Dendritic cell treated with granulocyte-macrophage colony-stimulating factor and Interleukin-4, amounts not matched to agents 40 ng/mL and 50 ng/mL, for 4 days (primary cell): Measurements from ENCODE around the gene JPH4.

Experiments
- H3K27ac Mint-ChIP-seq: one replicate; pipeline ENCODE4 v1.8.0; 2022; ENCODE audit warnings: mild to moderate bottlenecking, mixed read lengths
- H3K27me3 Mint-ChIP-seq: one replicate; pipeline ENCODE4 v1.8.0; 2022; ENCODE audit warnings: mild to moderate bottlenecking, mixed read lengths
- H3K36me3 Mint-ChIP-seq: one replicate; pipeline ENCODE4 v1.8.0; 2022; ENCODE audit warnings: low read depth, mixed read lengths
- H3K4me1 Mint-ChIP-seq: one replicate; pipeline ENCODE4 v1.8.0; 2022; ENCODE audit warnings: low read depth, mixed read lengths
- H3K4me3 Mint-ChIP-seq: one replicate; pipeline ENCODE4 v1.8.0; 2022; ENCODE audit warnings: mild to moderate bottlenecking, moderate library complexity, mixed read lengths
- H3K9me3 Mint-ChIP-seq: one replicate; pipeline ENCODE4 v1.8.0; 2022; ENCODE audit warnings: mixed read lengths
- intact Hi-C: fragments of 100-400 bp; cut with micrococcal nuclease; formaldehyde crosslinking; loops from one replicate; pipeline ENCODE4 v1.15.0; 2022

JPH4 gene

DNA sequence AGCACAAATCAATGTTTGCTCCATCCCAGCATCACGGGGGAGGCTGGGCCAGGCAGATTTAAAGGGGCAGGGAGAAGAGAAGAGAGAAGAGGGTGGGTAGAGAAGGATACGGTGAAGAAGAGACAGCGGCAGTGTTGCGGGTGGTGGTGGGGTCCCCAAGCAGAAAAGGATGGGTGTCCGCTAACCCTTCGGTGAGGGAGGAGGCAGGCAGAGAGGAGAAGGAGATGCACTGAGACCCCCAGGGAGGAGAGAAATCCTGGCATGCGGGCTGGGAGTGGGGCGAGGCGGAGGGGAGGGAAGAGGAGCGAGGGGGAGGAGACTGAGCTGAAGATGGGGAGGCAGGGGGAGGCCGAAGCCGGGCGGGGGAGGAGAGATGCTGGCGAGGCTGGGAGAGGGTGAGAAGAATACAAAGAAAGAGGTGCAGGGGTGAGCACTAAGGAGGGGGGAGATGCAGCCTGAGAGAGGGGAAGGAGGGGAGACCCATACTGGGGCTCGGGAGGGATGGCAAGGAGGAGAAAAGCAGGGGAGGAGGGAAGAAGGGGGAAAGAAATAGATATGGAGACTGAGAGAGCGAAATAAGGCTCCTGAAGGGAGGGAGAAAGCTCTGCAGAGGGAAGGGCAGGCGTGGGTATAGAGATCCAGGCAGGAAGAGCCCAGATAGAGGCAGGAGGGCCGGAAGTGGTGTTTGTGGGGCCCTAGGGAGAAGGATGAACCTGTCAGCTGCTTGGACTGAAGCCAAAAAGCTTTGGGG lies at the start of gene JPH4:
Gene JPH4, minus strand, starts transcription at position 231 of the 751 bp plus-strand sequence. CDS start 1,337 bp downstream, outside the sequence.
- Mint-ChIP-seq H3K9me3 (no peaks in the 10 kb centered on the region), H3K4me1 (peaks cover 22% of the 10 kb centered on the region), H3K27me3 (peaks cover 73% of the 10 kb centered on the region), H3K4me3 (no peak within 1 kb of the TSS), H3K36me3 (no peaks in the 10 kb centered on the region), H3K27ac (no peak within 1 kb of the TSS)
- intact Hi-C loops = no loop called here

- H3K36me3 Mint-ChIP-seq = no peaks in the 10 kb centered on the region
- intact Hi-C loops = no loop called here
- H3K27me3 Mint-ChIP-seq = peaks cover 20% of the 10 kb centered on the region
- H3K9me3 Mint-ChIP-seq = peaks cover 17% of the 10 kb centered on the region
- no peak overlapping the region for H3K27ac Mint-ChIP-seq
- H3K4me3 Mint-ChIP-seq = no peak overlapping the region
- peaks cover 31% of the 10 kb centered on the region for H3K4me1 Mint-ChIP-seq
These were observed 49.4 kb upstream of the JPH4 start for GRCh38 chr14:23627961-23628360.

- H3K36me3 Mint-ChIP-seq = no peaks in the 10 kb centered on the region
- H3K4me3 Mint-ChIP-seq = no peak overlapping the region
- H3K9me3 Mint-ChIP-seq = peaks cover 17% of the 10 kb centered on the region
- peaks cover 16% of the 10 kb centered on the region for H3K27me3 Mint-ChIP-seq
- intact Hi-C loops = no loop called here
- H3K27ac Mint-ChIP-seq = no peak overlapping the region
- peaks cover 33% of the 10 kb centered on the region for H3K4me1 Mint-ChIP-seq
These were observed 48.4 kb upstream of the JPH4 start for GRCh38 chr14:23626946-23627345.

- Mint-ChIP-seq H3K4me1 (peaks cover 23% of the 10 kb centered on the region), H3K27ac (no peak overlapping the region), H3K36me3 (no peaks in the 10 kb centered on the region), H3K9me3 (peaks cover 17% of the 10 kb centered on the region), H3K27me3 (peaks cover 13% of the 10 kb centered on the region), H3K4me3 (no peak overlapping the region)
- intact Hi-C loops = no loop called here
These were observed 46.3 kb upstream of the JPH4 start for GRCh38 chr14:23624830-23625404.

GRCh38 chr14:23623962-23624361 lies 45.4 kb upstream of the JPH4 start:
- Mint-ChIP-seq H3K36me3 (no peaks in the 10 kb centered on the region), H3K4me1 (peaks cover 21% of the 10 kb centered on the region), H3K27ac (no peak overlapping the region), H3K27me3 (peaks cover 14% of the 10 kb centered on the region), H3K9me3 (peaks cover 17% of the 10 kb centered on the region), H3K4me3 (no peak overlapping the region)
- intact Hi-C loops = no loop called here

DNA sequence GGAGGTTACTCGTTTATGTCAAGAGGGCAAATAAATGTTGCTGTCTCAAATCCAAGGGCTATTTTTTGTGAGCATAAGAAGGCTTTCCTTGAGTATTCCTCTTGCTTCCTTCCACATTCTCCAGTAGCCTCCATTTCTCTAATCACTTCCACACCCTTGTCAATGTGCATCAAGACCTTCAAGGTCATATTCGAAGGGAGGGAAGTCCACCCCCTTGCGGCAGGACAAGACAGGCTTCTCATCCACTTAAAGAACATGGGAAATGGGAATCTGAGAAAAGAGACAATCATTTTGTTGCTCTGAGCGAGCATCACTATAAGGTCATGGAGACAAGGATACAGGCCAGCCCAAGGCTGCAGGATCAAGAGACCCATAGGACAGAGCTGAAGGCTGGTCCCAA lies 44.4 kb upstream of the JPH4 start:
- H3K27ac Mint-ChIP-seq = no peak overlapping the region
- H3K9me3 Mint-ChIP-seq = peaks cover 17% of the 10 kb centered on the region
- intact Hi-C loops = no loop called here
- H3K4me3 Mint-ChIP-seq = no peak overlapping the region
- no peaks in the 10 kb centered on the region for H3K36me3 Mint-ChIP-seq
- H3K27me3 Mint-ChIP-seq = peaks cover 15% of the 10 kb centered on the region
- peaks cover 30% of the 10 kb centered on the region for H3K4me1 Mint-ChIP-seq

- peaks cover 14% of the 10 kb centered on the region for H3K27me3 Mint-ChIP-seq
- intact Hi-C loops = no loop called here
- no peak overlapping the region for H3K4me3 Mint-ChIP-seq
- no peaks in the 10 kb centered on the region for H3K36me3 Mint-ChIP-seq
- H3K27ac Mint-ChIP-seq = no peak overlapping the region
- H3K9me3 Mint-ChIP-seq = peaks cover 17% of the 10 kb centered on the region
- peaks cover 30% of the 10 kb centered on the region for H3K4me1 Mint-ChIP-seq
These were observed 43.5 kb upstream of the JPH4 start for GRCh38 chr14:23621932-23622730.

DNA sequence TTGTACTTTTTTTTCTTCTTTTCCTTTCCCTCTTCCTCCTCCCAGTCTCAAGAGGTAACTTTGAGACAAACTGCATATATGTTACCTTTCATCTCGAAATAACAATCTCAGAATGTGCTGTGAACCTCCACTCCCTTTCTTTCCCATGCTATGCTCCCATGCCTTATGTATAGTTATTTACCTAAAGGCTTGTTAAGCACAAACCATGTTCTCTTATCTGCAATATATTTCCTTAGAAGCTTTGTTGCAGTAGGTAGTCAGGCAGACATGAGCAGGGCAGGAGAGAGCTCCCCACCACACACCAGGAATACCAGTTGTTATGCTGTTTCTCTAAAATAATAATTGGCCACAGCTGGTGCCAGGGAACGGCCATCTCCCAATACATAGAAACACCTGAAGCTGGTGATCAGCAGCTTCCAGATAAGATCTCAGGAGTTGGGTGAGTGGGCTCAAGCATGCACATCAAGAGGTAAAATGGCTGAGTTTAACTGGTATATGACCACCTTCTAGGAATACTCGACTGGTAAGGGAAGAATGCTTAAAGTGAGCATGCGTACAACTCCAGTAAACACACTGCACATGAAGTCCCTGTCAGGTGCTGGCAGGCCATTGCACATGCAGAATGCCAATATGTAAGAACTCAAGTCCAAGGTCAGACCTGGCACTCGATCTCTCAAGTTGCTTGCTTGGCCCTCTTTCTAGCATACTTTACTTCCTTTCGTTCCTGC lies 42.8 kb upstream of the JPH4 start:
- Mint-ChIP-seq H3K9me3 (peaks cover 17% of the 10 kb centered on the region), H3K4me1 (peaks cover 30% of the 10 kb centered on the region), H3K4me3 (no peak overlapping the region), H3K27me3 (peaks cover 9% of the 10 kb centered on the region), H3K36me3 (no peaks in the 10 kb centered on the region), H3K27ac (no peak overlapping the region)
- intact Hi-C loops = no loop called here

DNA sequence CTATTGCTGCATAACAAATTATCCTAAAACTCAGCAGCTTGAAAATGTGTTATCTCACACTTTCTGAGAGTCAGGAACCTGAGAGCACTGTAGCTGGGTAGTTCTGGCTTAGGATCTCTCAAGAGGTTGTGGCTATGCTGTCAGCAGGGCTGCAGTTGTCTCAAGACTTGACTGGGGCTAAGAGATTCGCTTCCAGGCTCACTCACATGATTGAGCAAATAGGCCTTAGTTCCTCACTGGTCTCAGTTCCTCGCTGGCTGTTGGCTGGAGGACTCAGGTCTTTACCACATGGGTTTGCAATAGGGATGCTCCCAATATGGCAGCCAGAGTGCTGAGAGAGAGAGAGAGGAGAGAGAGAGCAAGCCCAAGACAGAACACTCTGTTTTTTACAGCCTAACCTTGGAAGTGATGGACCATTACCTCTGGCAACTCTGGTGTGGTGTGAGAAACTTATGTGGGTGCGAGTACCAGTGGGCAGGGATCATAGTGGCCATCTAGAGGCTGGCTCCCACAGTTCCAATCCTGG lies 41.6 kb upstream of the JPH4 start:
- H3K27ac Mint-ChIP-seq = peak overlapping the region; percentile 56
- H3K36me3 Mint-ChIP-seq = no peaks in the 10 kb centered on the region
- intact Hi-C loops = no loop called here
- peaks cover 13% of the 10 kb centered on the region for H3K9me3 Mint-ChIP-seq
- H3K27me3 Mint-ChIP-seq = peaks cover 9% of the 10 kb centered on the region
- peaks cover 39% of the 10 kb centered on the region for H3K4me1 Mint-ChIP-seq
- no peak overlapping the region for H3K4me3 Mint-ChIP-seq

DNA sequence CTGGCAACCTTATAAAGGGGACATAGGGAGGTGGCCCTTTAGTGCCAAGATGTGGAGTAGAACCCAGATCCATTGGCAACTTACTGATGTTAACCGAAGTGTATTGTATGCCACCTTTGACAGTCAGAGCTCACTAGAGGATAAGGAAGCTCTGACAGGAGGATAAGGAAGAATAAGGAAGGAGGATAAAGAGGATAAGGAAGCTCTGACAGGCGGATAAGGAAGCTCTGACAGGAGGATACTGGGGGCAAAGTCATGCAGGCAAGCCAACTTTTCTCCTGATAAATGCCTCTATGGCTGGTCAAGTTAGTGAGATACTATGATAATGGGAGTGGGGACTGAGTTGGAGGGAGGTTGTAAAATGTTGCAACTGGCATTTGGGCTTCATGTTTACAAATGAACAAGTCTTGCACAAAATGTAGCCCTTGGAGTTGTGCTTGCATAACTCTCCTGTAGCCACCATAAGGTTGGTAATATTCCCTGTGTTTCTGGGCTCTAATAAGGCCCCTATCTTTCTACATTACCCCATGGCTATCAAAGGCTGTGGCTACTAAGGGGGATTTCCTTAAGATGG lies 39.9 kb upstream of the JPH4 start:
- no peak overlapping the region for H3K4me3 Mint-ChIP-seq
- intact Hi-C loops = no loop called here
- no peaks in the 10 kb centered on the region for H3K36me3 Mint-ChIP-seq
- peaks cover 51% of the 10 kb centered on the region for H3K4me1 Mint-ChIP-seq
- H3K9me3 Mint-ChIP-seq = no peaks in the 10 kb centered on the region
- peak overlapping the region; percentile 38 for H3K27ac Mint-ChIP-seq
- peaks cover 6% of the 10 kb centered on the region for H3K27me3 Mint-ChIP-seq

GRCh38 chr14:23617539-23617938 lies 38.9 kb upstream of the JPH4 start:
- H3K4me3 Mint-ChIP-seq = no peak overlapping the region
- no peaks in the 10 kb centered on the region for H3K36me3 Mint-ChIP-seq
- intact Hi-C loops = no loop called here
- no peaks in the 10 kb centered on the region for H3K9me3 Mint-ChIP-seq
- H3K27me3 Mint-ChIP-seq = peaks cover 5% of the 10 kb centered on the region
- peaks cover 49% of the 10 kb centered on the region for H3K4me1 Mint-ChIP-seq
- H3K27ac Mint-ChIP-seq = no peak overlapping the region

DNA sequence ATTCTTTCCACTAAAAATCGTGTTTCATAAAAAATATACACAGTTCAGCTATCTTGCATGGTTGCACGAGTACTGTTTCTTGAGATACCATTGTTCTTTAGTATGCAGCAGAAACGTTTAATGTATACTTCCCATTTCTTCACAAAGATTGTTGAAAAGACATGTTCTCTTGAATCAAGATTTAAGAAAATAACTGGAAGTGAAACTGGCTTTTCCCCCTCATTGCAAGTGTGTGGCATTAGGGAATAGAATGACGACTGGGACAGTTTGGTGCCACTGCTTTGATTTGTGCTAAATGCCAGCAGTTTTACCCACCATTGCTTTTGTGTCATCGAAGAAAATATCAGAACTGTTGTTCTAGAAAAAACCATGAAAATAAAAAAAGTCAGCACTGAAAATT lies 37.3 kb upstream of the JPH4 start:
- Mint-ChIP-seq H3K9me3 (no peaks in the 10 kb centered on the region), H3K4me3 (no peak overlapping the region), H3K27ac (peak overlapping the region; percentile 53), H3K27me3 (peaks cover 2% of the 10 kb centered on the region), H3K4me1 (peaks cover 47% of the 10 kb centered on the region), H3K36me3 (no peaks in the 10 kb centered on the region)
- intact Hi-C loops = no loop called here

- peaks cover 2% of the 10 kb centered on the region for H3K27me3 Mint-ChIP-seq
- H3K9me3 Mint-ChIP-seq = no peaks in the 10 kb centered on the region
- H3K4me1 Mint-ChIP-seq = peaks cover 44% of the 10 kb centered on the region
- H3K36me3 Mint-ChIP-seq = no peaks in the 10 kb centered on the region
- intact Hi-C loops = no loop called here
- H3K27ac Mint-ChIP-seq = peak overlapping the region; percentile 53
- H3K4me3 Mint-ChIP-seq = no peak overlapping the region
These were observed 35.8 kb upstream of the JPH4 start for GRCh38 chr14:23614395-23614828.
